Calu3 (cell line): ENCODE measurements around the gene MOB1A. TPM values are rescaled to one million over a fixed set of nuclear protein-coding genes. Genes with fewer than 3 reads are reported as not detected.

Experiments
- BruUV-seq: library from RNA; stranded (reverse); fragments of 400-500 nt; replicated peaks from 2 replicates; lab custom pipeline; 2021; lab: Mats Ljungman, UMichigan
- CTCF ChIA-PET: fragments of 300-600 bp; sonication (Branson Sonifier 250); formaldehyde crosslinking; loops from one replicate; lab custom pipeline; 2022; ENCODE audit warnings: antibody characterized with exemption; lab: Charles Lee
- DNase-seq: peaks from one replicate; pipeline ENCODE4 v3.0.0; 2022
- H3K27ac Mint-ChIP-seq: one replicate; pipeline ENCODE4 v1.8.0; 2022; ENCODE audit warnings: mixed read lengths; ENCODE audit not compliant: unreplicated experiment
- H3K27me3 Mint-ChIP-seq: one replicate; pipeline ENCODE4 v1.8.0; 2022; ENCODE audit warnings: mixed read lengths; ENCODE audit not compliant: unreplicated experiment
- H3K36me3 Mint-ChIP-seq: one replicate; pipeline ENCODE4 v1.8.0; 2022; ENCODE audit warnings: mild to moderate bottlenecking, moderate library complexity, mixed read lengths; ENCODE audit not compliant: insufficient read depth, unreplicated experiment
- H3K4me1 Mint-ChIP-seq: one replicate; pipeline ENCODE4 v1.8.0; 2022; ENCODE audit warnings: mild to moderate bottlenecking, low read depth, mixed read lengths; ENCODE audit not compliant: unreplicated experiment
- H3K4me3 Mint-ChIP-seq: one replicate; pipeline ENCODE4 v1.8.0; 2022; ENCODE audit warnings: mild to moderate bottlenecking, low read depth, moderate library complexity, mixed read lengths; ENCODE audit not compliant: unreplicated experiment
- H3K9me3 Mint-ChIP-seq: one replicate; pipeline ENCODE4 v1.8.0; 2022; ENCODE audit warnings: low read depth, mixed read lengths; ENCODE audit not compliant: unreplicated experiment
- CTCF ChIP-seq: fragments of 200-600 bp; IDR thresholded peaks from one replicate; pipeline ENCODE4 v1.8.0; 2022; ENCODE audit warnings: antibody characterized with exemption; ENCODE audit not compliant: unreplicated experiment
- intact Hi-C: fragments of 100-400 bp; cut with micrococcal nuclease; formaldehyde crosslinking; loops from one replicate; pipeline ENCODE4 v1.10.0; 2022; ENCODE audit not compliant: unreplicated experiment
- total RNA-seq: library from RNA; stranded (reverse); gene quantifications from 2 replicates; pipeline ENCODE4 v1.2.3, GENCODE V29; 2022

MOB1A gene
- total RNA-seq, 1 experiment from 2014 or later: 119 TPM

GRCh38 chr2:74155830-74156229, 22.8 kb downstream of the MOB1A start:
- H3K9me3 Mint-ChIP-seq: no peaks in the 10 kb centered on the region
- intact Hi-C loops: no loop called here
- H3K4me1 Mint-ChIP-seq: no peaks in the 10 kb centered on the region
- peaks cover 63% of the 10 kb centered on the region for H3K36me3 Mint-ChIP-seq
- DNase-seq: no peak
- CTCF ChIA-PET: no interaction called here
- H3K27me3 Mint-ChIP-seq: no peaks in the 10 kb centered on the region
- H3K27ac Mint-ChIP-seq: no peak overlapping the region
- H3K4me3 Mint-ChIP-seq: no peak overlapping the region
- no peak for TF ChIP-seq CTCF
- BruUV-seq: no TSS peak

- DNase-seq: no peak
- no peaks in the 10 kb centered on the region for H3K9me3 Mint-ChIP-seq
- H3K4me3 Mint-ChIP-seq: no peak overlapping the region
- H3K36me3 Mint-ChIP-seq: peaks cover 42% of the 10 kb centered on the region
- no peaks in the 10 kb centered on the region for H3K4me1 Mint-ChIP-seq
- H3K27me3 Mint-ChIP-seq: no peaks in the 10 kb centered on the region
- TF ChIP-seq CTCF: no peak
- CTCF ChIA-PET: interaction anchor here (0.7 kb wide), 1 partner anchor 47 kb away, joined by 3 read pairs; no protein-coding TSS in a partner anchor
- intact Hi-C loops: no loop called here
- BruUV-seq: no TSS peak
- no peak overlapping the region for H3K27ac Mint-ChIP-seq
These were observed 25.7 kb downstream of the MOB1A start for GRCh38 chr2:74152954-74153353.

- H3K36me3 Mint-ChIP-seq: peaks cover 22% of the 10 kb centered on the region
- no peak for TF ChIP-seq CTCF
- H3K4me3 Mint-ChIP-seq: no peak overlapping the region
- CTCF ChIA-PET: interaction anchor here (0.7 to 1.3 kb wide), 4 partner anchors 29 to 334 kb away, joined by 3 to 4 read pairs (median 3); no protein-coding TSS in a partner anchor
- H3K4me1 Mint-ChIP-seq: no peaks in the 10 kb centered on the region
- no peak for DNase-seq
- intact Hi-C loops: no loop called here
- no peaks in the 10 kb centered on the region for H3K27me3 Mint-ChIP-seq
- H3K27ac Mint-ChIP-seq: no peak overlapping the region
- no TSS peak for BruUV-seq
- H3K9me3 Mint-ChIP-seq: no peaks in the 10 kb centered on the region
These were observed 28.9 kb downstream of the MOB1A start for GRCh38 chr2:74149570-74150319.

- intact Hi-C loops: no loop called here
- CTCF ChIA-PET: interaction anchor here (0.7 to 1.3 kb wide), 3 partner anchors 29 to 211 kb away, joined by 3 to 4 read pairs (median 3); no protein-coding TSS in a partner anchor
- TF ChIP-seq CTCF: no peak
- DNase-seq: no peak
- BruUV-seq: no TSS peak
- no peaks in the 10 kb centered on the region for H3K27me3 Mint-ChIP-seq
- H3K27ac Mint-ChIP-seq: no peak overlapping the region
- no peaks in the 10 kb centered on the region for H3K9me3 Mint-ChIP-seq
- H3K4me3 Mint-ChIP-seq: no peak overlapping the region
- peaks cover 18% of the 10 kb centered on the region for H3K36me3 Mint-ChIP-seq
- no peaks in the 10 kb centered on the region for H3K4me1 Mint-ChIP-seq
These were observed 29.5 kb downstream of the MOB1A start for GRCh38 chr2:74149247-74149525.
